ENCODE measurements around the gene AGBL2. TPM values are rescaled to one million over a fixed set of nuclear protein-coding genes. Genes with fewer than 3 reads are reported as not detected.

The AGBL2 gene
- total RNA-seq, 2 experiments from 2014 or later, result 2.0 to 8.4 TPM

- DNase-seq (ENCODE audit: low spot score), result no peak
- CTCF ChIA-PET (ENCODE audit: unreplicated experiment), result no interaction called here
- BruUV-seq (replicated peaks), result no TSS peak
These were observed 53.9 kb downstream of the AGBL2 start for GRCh38 chr11:47661245-47661644.

GRCh38 chr11:47659276-47659675 is 55.9 kb downstream of the AGBL2 start:
- no peaks in the 10 kb centered on the region for H4K20me1 ChIP-seq (ENCODE audit: insufficient read depth, low read length)
- no peaks in the 10 kb centered on the region for H3K36me3 ChIP-seq (ENCODE audit: insufficient read depth, low read length)
- H3K4me1 ChIP-seq (ENCODE audit: insufficient read depth, low read length, poor library complexity, severe bottlenecking), result no peaks in the 10 kb centered on the region
- BruUV-seq (replicated peaks), result no TSS peak
- H3K27ac ChIP-seq (ENCODE audit: low read depth, low read length, poor library complexity, severe bottlenecking), result no peak overlapping the region
- ChIA-PET POLR2A (no interaction called here), CTCF (ENCODE audit: unreplicated experiment) (no interaction called here)
- H3K4me2 ChIP-seq (ENCODE audit: low read length), result no peak overlapping the region
- no peaks in the 10 kb centered on the region for H3K79me2 ChIP-seq (ENCODE audit: insufficient read depth, low read depth, low read length)
- H2AFZ ChIP-seq (ENCODE audit: low read length), result no peak overlapping the region
- no peak for DNase-seq (ENCODE audit: low spot score)
- TF ChIP-seq, protein P1, sequence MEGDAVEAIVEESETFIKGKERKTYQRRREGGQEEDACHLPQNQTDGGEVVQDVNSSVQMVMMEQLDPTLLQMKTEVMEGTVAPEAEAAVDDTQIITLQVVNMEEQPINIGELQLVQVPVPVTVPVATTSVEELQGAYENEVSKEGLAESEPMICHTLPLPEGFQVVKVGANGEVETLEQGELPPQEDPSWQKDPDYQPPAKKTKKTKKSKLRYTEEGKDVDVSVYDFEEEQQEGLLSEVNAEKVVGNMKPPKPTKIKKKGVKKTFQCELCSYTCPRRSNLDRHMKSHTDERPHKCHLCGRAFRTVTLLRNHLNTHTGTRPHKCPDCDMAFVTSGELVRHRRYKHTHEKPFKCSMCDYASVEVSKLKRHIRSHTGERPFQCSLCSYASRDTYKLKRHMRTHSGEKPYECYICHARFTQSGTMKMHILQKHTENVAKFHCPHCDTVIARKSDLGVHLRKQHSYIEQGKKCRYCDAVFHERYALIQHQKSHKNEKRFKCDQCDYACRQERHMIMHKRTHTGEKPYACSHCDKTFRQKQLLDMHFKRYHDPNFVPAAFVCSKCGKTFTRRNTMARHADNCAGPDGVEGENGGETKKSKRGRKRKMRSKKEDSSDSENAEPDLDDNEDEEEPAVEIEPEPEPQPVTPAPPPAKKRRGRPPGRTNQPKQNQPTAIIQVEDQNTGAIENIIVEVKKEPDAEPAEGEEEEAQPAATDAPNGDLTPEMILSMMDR (conservative IDR thresholded peaks at IDR 0.05; ENCODE audit: low read length), result no peak
- no peak for TF ChIP-seq EZH2phosphoT487 (IDR thresholded peaks at IDR 0.05; ENCODE audit: borderline replicate concordance, low read depth, low read length)
- no peaks in the 10 kb centered on the region for H3K9me2 ChIP-seq (ENCODE audit: insufficient read depth, low read length)
- H3K9me3 ChIP-seq (ENCODE audit: low read length), result no peaks in the 10 kb centered on the region
- H3K4me3 ChIP-seq (ENCODE audit: low read depth, low read length, poor library complexity, severe bottlenecking), result no peak overlapping the region
- intact Hi-C loops (cut with micrococcal nuclease; ENCODE audit: unreplicated experiment), result no loop called here

More at GRCh38 chr11:47661245-47661644, 53.9 kb downstream of the AGBL2 start:
- Histone ChIP-seq H3K36me3 (ENCODE audit: insufficient read depth, low read length) (no peaks in the 10 kb centered on the region), H3K4me1 (ENCODE audit: insufficient read depth, low read length, poor library complexity, severe bottlenecking) (no peaks in the 10 kb centered on the region), H4K20me1 (ENCODE audit: insufficient read depth, low read length) (no peaks in the 10 kb centered on the region), H3K4me2 (ENCODE audit: low read length) (no peak overlapping the region), H2AFZ (ENCODE audit: low read length) (no peak overlapping the region), H3K4me3 (ENCODE audit: low read depth, low read length, poor library complexity, severe bottlenecking) (no peak overlapping the region), H3K79me2 (ENCODE audit: insufficient read depth, low read depth, low read length) (no peaks in the 10 kb centered on the region), H3K27ac (ENCODE audit: low read depth, low read length, poor library complexity, severe bottlenecking) (no peak overlapping the region), H3K9me2 (ENCODE audit: insufficient read depth, low read length) (no peaks in the 10 kb centered on the region), H3K9me3 (ENCODE audit: low read length) (no peaks in the 10 kb centered on the region)
- POLR2A ChIA-PET, result no interaction called here
- intact Hi-C loops (cut with micrococcal nuclease; ENCODE audit: unreplicated experiment), result no loop called here
- TF ChIP-seq EZH2phosphoT487 (IDR thresholded peaks at IDR 0.05; ENCODE audit: borderline replicate concordance, low read depth, low read length), result no peak
- TF ChIP-seq, protein P1 (conservative IDR thresholded peaks at IDR 0.05; ENCODE audit: low read length), result no peak

DNA sequence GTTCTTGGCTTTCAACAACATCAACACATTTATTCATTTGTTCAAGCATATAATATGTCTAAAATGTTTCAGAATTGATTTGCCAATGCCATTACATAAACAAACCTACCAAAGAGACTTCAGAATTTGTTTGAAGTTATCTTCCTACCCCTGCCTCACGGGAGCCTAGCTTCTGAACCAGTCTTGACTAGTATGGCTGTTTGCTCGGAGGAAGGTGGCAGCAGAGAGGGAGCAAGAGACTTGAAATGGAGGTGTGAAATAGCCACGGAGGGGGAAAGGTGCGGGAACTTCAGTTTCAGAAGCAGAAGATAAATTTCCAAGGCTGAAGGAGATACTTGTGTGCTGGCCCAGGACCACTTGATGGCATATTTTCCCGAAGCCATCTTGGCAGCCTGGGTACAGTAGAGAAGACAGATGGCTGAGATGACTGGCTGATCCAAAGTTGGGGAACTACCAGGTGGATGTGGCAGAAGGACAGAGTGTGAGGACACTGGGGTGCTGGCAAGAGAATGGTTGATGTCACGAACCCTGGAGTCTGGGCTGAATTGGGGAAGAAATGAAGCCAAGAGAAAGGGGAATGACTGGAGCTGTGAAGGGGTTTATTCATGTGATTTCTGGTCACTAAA is 58.8 kb downstream of the AGBL2 start:
- BruUV-seq (replicated peaks), result no TSS peak
- Histone ChIP-seq H3K9me3 (ENCODE audit: low read length) (0 out of 2 replicates have a peak, but pooled peaks cover 12% of the 10 kb centered on the region), H3K27ac (ENCODE audit: low read depth, low read length, poor library complexity, severe bottlenecking) (no peak overlapping the region), H3K4me1 (ENCODE audit: insufficient read depth, low read length, poor library complexity, severe bottlenecking) (no peaks in the 10 kb centered on the region), H3K4me3 (ENCODE audit: low read depth, low read length, poor library complexity, severe bottlenecking) (no peak overlapping the region), H3K36me3 (ENCODE audit: insufficient read depth, low read length) (no peaks in the 10 kb centered on the region), H4K20me1 (ENCODE audit: insufficient read depth, low read length) (no peaks in the 10 kb centered on the region), H2AFZ (ENCODE audit: low read length) (no peak overlapping the region), H3K9me2 (ENCODE audit: insufficient read depth, low read length) (no peaks in the 10 kb centered on the region), H3K4me2 (ENCODE audit: low read length) (no peak overlapping the region), H3K79me2 (ENCODE audit: insufficient read depth, low read depth, low read length) (no peaks in the 10 kb centered on the region)
- no peak for DNase-seq (ENCODE audit: low spot score)
- intact Hi-C loops (cut with micrococcal nuclease; ENCODE audit: unreplicated experiment), result no loop called here
- ChIA-PET CTCF (ENCODE audit: unreplicated experiment) (no interaction called here), POLR2A (interaction anchor here (0.5 to 2.0 kb wide), 3 partner anchors 8 to 516 kb away, joined by 3 to 5 read pairs (median 5); no protein-coding TSS in a partner anchor)
- TF ChIP-seq EZH2phosphoT487 (IDR thresholded peaks at IDR 0.05; ENCODE audit: borderline replicate concordance, low read depth, low read length), result no peak
- TF ChIP-seq, protein P1 (conservative IDR thresholded peaks at IDR 0.05; ENCODE audit: low read length), result no peak
